ENCODE data around the gene PMF1. TPM values are rescaled to one million over a fixed set of nuclear protein-coding genes. Genes with fewer than 3 reads are reported as not detected.

The PMF1 gene
- total and polyA plus RNA-seq, 2 of the 13 experiments (the other 11 are each of a cell fraction or from before 2014, with no cell fraction given) = 72.5 to 89.0 TPM

GRCh38 chr1:156245451-156246232 lies 32.8 kb downstream of the PMF1 start (continued):
- TF ChIP-seq IRF2 (CRISPR knock-in tag; IDR thresholded peaks at IDR 0.05) (no peak), TCF7 (IDR thresholded peaks at IDR 0.05; ENCODE audit: low read depth) (no peak), MAFG (CRISPR knock-in tag; IDR thresholded peaks at IDR 0.05) (no peak), ZNF576 (CRISPR knock-in tag; IDR thresholded peaks at IDR 0.05) (no peak), SP2 (CRISPR knock-in tag; IDR thresholded peaks at IDR 0.05) (no peak), ZNF333 (CRISPR knock-in tag; IDR thresholded peaks at IDR 0.05; ENCODE audit: borderline replicate concordance) (peak; percentile 72; the same call in 1 of the 2 replicates), NFATC3 (CRISPR knock-in tag; IDR thresholded peaks at IDR 0.05) (no peak), PATZ1 (CRISPR knock-in tag; IDR thresholded peaks at IDR 0.05) (no peak), ZNF780A (CRISPR knock-in tag; IDR thresholded peaks at IDR 0.05) (no peak), NFKB2 (CRISPR knock-in tag; IDR thresholded peaks at IDR 0.05; ENCODE audit: borderline replicate concordance) (no peak), BORCS8-MEF2B (CRISPR knock-in tag; IDR thresholded peaks at IDR 0.05) (no peak), ZNF12 (CRISPR knock-in tag; IDR thresholded peaks at IDR 0.05) (no peak), TEAD2 (CRISPR knock-in tag; IDR thresholded peaks at IDR 0.05) (no peak), GTF2F1 (IDR thresholded peaks at IDR 0.05; ENCODE audit: low read length) (no peak), ZNF703 (CRISPR knock-in tag; IDR thresholded peaks at IDR 0.05; ENCODE audit: borderline replicate concordance) (no peak), ZNF331 (CRISPR knock-in tag; IDR thresholded peaks at IDR 0.05) (no peak), MATR3 (CRISPR knock-in tag; IDR thresholded peaks at IDR 0.05) (no peak), DMAP1 (CRISPR knock-in tag; IDR thresholded peaks at IDR 0.05) (no peak), NFE2 (CRISPR knock-in tag; IDR thresholded peaks at IDR 0.05) (no peak), ZFP36 (IDR thresholded peaks at IDR 0.05; ENCODE audit: borderline replicate concordance, low read depth, low read length, partially characterized antibody) (no peak), ZNF414 (CRISPR knock-in tag; IDR thresholded peaks at IDR 0.05) (no peak), MTF1 (CRISPR knock-in tag; IDR thresholded peaks at IDR 0.05) (no peak), ZNF552 (CRISPR knock-in tag; IDR thresholded peaks at IDR 0.05; ENCODE audit: borderline replicate concordance) (no peak), STAT5B (CRISPR knock-in tag; IDR thresholded peaks at IDR 0.05) (no peak), ISX (CRISPR knock-in tag; conservative IDR thresholded peaks at IDR 0.05) (no peak), ZNF547 (CRISPR knock-in tag; IDR thresholded peaks at IDR 0.05) (peak; percentile 68; the same call in 1 of the 2 replicates)
- TF ChIP-seq, protein P1, sequence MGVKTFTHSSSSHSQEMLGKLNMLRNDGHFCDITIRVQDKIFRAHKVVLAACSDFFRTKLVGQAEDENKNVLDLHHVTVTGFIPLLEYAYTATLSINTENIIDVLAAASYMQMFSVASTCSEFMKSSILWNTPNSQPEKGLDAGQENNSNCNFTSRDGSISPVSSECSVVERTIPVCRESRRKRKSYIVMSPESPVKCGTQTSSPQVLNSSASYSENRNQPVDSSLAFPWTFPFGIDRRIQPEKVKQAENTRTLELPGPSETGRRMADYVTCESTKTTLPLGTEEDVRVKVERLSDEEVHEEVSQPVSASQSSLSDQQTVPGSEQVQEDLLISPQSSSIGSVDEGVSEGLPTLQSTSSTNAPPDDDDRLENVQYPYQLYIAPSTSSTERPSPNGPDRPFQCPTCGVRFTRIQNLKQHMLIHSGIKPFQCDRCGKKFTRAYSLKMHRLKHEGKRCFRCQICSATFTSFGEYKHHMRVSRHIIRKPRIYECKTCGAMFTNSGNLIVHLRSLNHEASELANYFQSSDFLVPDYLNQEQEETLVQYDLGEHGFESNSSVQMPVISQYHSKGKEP (CRISPR knock-in tag; IDR thresholded peaks at IDR 0.05) = no peak
- TF ChIP-seq, protein P2, sequence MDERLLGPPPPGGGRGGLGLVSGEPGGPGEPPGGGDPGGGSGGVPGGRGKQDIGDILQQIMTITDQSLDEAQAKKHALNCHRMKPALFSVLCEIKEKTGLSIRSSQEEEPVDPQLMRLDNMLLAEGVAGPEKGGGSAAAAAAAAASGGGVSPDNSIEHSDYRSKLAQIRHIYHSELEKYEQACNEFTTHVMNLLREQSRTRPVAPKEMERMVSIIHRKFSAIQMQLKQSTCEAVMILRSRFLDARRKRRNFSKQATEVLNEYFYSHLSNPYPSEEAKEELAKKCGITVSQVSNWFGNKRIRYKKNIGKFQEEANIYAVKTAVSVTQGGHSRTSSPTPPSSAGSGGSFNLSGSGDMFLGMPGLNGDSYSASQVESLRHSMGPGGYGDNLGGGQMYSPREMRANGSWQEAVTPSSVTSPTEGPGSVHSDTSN (CRISPR knock-in tag; IDR thresholded peaks at IDR 0.05) = no peak

Data from HepG2 (cell line).